Kidney epithelial cell (primary cell): ENCODE measurements around the gene SIAE. TPM values are rescaled to one million over a fixed set of nuclear protein-coding genes. Genes with fewer than 3 reads are reported as not detected.

Source experiments
- DNase-seq: peaks from one replicate; pipeline ENCODE4 v3.0.0-alpha.2; 2010; ENCODE audit warnings: low read depth
- H3K27me3 ChIP-seq: 2 replicates; pipeline ENCODE4 v1.6.0; 2011; ENCODE audit warnings: low read length; ENCODE audit not compliant: control insufficient read depth, insufficient read depth
- H3K36me3 ChIP-seq: 2 replicates; pipeline ENCODE4 v1.5.1; 2011; ENCODE audit warnings: low read length; ENCODE audit not compliant: control insufficient read depth, insufficient read depth
- H3K4me3 ChIP-seq: 2 replicates; pipeline ENCODE4 v1.5.1; 2011; ENCODE audit warnings: low read depth, mild to moderate bottlenecking, control low read depth, low read length
- total RNA-seq: library from RNA; depleted of rRNA; stranded (reverse); fragments of >200 nt; gene quantifications from 2 replicates; pipeline ENCODE4 v1.2.3, GENCODE V29; 2015
- TF ChIP-seq, protein P1 (sequence below): IDR thresholded peaks from 2 replicates; pipeline ENCODE4 v1.5.1; 2011; ENCODE audit warnings: mild to moderate bottlenecking, moderate library complexity, low read length, control low read depth, inconsistent platforms; ENCODE audit not compliant: insufficient read depth, poor library complexity, severe bottlenecking

Gene SIAE
- total RNA-seq, 1 donor from 2014 or later: 10.3 TPM

DNA sequence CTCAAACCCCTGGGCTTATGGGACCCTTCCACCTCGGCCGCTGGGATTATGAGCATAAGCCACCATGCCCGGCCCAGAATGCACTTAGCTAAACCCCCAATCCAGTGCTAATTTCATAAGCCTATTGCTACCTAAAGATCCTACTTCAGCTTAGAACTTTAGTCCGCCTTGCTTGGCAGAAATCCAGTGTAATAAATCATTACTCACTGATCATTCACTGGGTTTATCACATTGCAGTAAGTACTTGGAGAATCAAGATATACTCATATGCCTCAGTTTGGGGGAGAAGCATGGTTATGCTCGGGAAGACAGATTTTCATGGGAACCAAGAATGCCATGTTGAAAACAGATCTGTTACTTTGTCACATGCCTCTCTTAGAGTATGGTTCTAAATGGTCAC lies 54.7 kb downstream of the SIAE start:
- no peaks in the 10 kb centered on the region for H3K36me3 ChIP-seq
- TF ChIP-seq, protein P1, sequence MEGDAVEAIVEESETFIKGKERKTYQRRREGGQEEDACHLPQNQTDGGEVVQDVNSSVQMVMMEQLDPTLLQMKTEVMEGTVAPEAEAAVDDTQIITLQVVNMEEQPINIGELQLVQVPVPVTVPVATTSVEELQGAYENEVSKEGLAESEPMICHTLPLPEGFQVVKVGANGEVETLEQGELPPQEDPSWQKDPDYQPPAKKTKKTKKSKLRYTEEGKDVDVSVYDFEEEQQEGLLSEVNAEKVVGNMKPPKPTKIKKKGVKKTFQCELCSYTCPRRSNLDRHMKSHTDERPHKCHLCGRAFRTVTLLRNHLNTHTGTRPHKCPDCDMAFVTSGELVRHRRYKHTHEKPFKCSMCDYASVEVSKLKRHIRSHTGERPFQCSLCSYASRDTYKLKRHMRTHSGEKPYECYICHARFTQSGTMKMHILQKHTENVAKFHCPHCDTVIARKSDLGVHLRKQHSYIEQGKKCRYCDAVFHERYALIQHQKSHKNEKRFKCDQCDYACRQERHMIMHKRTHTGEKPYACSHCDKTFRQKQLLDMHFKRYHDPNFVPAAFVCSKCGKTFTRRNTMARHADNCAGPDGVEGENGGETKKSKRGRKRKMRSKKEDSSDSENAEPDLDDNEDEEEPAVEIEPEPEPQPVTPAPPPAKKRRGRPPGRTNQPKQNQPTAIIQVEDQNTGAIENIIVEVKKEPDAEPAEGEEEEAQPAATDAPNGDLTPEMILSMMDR: no peak
- H3K4me3 ChIP-seq: no peak overlapping the region
- peaks cover 2% of the 10 kb centered on the region for H3K27me3 ChIP-seq
- no peak for DNase-seq

DNA sequence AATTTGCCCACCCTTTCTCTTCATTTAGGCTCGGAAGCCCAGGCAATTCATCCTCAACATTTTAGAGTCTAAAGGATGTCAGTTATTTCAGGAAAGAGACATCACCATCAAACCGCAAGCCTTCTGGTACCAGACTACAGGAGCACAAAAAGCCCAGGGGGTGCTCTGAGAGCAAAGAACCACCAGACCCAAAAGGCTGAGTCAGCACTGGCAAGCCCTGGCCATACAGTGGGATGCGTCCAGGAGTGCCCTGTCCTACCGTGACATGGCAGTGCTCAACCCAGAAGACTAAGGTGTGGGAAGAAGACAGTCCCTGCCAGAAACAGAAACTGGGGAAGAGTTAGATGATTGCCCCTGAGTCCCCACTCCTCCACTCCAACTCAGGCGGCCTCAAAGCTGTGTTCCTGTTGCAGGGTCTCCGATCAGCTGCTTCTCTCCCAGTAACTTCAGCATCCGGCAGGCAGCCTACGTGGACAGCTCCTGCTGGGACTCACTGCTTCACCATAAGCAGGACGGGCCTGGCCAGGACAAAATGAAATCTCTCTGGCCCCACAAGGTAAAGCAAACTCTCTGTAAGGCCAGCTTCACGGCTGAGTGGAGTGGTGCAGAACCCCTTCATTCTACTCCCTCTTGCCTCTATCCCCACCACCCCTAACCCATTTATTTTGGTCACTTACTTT lies 60.8 kb downstream of the SIAE start:
- Histone ChIP-seq H3K4me3 (no peak overlapping the region), H3K27me3 (peaks cover 7% of the 10 kb centered on the region), H3K36me3 (no peaks in the 10 kb centered on the region)
- no peak for DNase-seq
- TF ChIP-seq, protein P1: no peak

GRCh38 chr11:124612045-124612444 lies 61.5 kb downstream of the SIAE start:
- H3K4me3 ChIP-seq: no peak overlapping the region
- TF ChIP-seq, protein P1: no peak
- DNase-seq: no peak

GRCh38 chr11:124611064-124611463 lies 62.5 kb downstream of the SIAE start, which contains the start of gene PANX3:
PANX3 (plus strand) TSS chr11:124611428; CDS start chr11:124611557, 129 bp downstream.
- Histone ChIP-seq H3K4me3 (no peak within 1 kb of the TSS), H3K36me3 (no peaks in the 10 kb centered on the region), H3K27me3 (peaks cover 6% of the 10 kb centered on the region)
- TF ChIP-seq, protein P1: no peak
- DNase-seq: no peak

More at GRCh38 chr11:124612045-124612444, 61.5 kb downstream of the SIAE start:
- H3K36me3 ChIP-seq: no peaks in the 10 kb centered on the region
- peaks cover 6% of the 10 kb centered on the region for H3K27me3 ChIP-seq

- Histone ChIP-seq H3K27me3 (peaks cover 6% of the 10 kb centered on the region), H3K4me3 (no peak overlapping the region), H3K36me3 (no peaks in the 10 kb centered on the region)
- TF ChIP-seq, protein P1: no peak
- no peak for DNase-seq
These were observed 63.2 kb downstream of the SIAE start for GRCh38 chr11:124610295-124610694.

DNA sequence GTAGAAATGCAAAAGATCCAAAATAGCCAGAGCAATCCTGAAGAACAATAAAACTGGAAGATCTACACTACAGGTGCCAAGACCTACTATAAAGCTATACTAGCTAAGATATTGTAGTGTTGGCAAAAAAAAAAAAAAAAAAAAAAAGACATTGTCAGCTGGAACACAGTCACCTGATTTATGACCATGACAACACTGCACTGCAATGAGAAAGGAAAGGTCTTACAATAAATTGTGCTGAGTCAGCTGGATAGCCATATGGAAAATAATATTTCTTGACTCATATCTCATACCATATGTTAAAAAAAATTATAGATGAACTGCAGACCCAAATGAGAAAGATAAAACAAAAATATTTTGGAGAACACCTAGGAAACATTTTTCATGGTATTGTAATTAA lies 65.4 kb downstream of the SIAE start:
- H3K36me3 ChIP-seq: no peaks in the 10 kb centered on the region

More for the DNA sequence above, 65.4 kb downstream of the SIAE start:
- TF ChIP-seq, protein P1: no peak
- no peak for DNase-seq
- Histone ChIP-seq H3K4me3 (no peak overlapping the region), H3K27me3 (peaks cover 2% of the 10 kb centered on the region)
